Mesendoderm (in vitro differentiated cells): ENCODE measurements around the gene RNFT2.
A peak's percentile ranks its signal among the peaks of the same experiment; 100 is the strongest.

ENCODE experiments used
- DNase-seq: peaks from one replicate; pipeline ENCODE4 v3.0.0; 2013
- H2AK5ac ChIP-seq: 2 replicates; pipeline ENCODE4 v1.6.1; 2013; ENCODE audit warnings: low read length, inconsistent platforms
- H2BK120ac ChIP-seq: 2 replicates; pipeline ENCODE4 v1.6.1; 2013; ENCODE audit warnings: low read depth, mild to moderate bottlenecking, low read length, moderate library complexity, mixed read lengths
- H2BK15ac ChIP-seq: replicated peaks from 2 replicates; pipeline ENCODE4 v1.6.1; 2013; ENCODE audit warnings: low read depth, mild to moderate bottlenecking, moderate library complexity
- H2BK5ac ChIP-seq: 2 replicates; pipeline ENCODE4 v1.6.1; 2013; ENCODE audit warnings: low read length, inconsistent platforms
- H3K18ac ChIP-seq: 2 replicates; pipeline ENCODE4 v1.6.1; 2013; ENCODE audit warnings: mild to moderate bottlenecking, low read length, mixed read lengths
- H3K23ac ChIP-seq: one replicate; pipeline ENCODE4 v1.6.1; 2013; ENCODE audit warnings: low read length
- H3K27ac ChIP-seq: 2 replicates; pipeline ENCODE4 v1.5.1; 2013; ENCODE audit warnings: low read depth, mild to moderate bottlenecking, inconsistent platforms, low read length, moderate library complexity
- H3K27me3 ChIP-seq: 2 replicates; pipeline ENCODE4 v1.6.1; 2013; ENCODE audit warnings: low read length, control low read depth, mild to moderate bottlenecking, inconsistent platforms; ENCODE audit not compliant: insufficient read depth, poor library complexity
- H3K36me3 ChIP-seq: 2 replicates; pipeline ENCODE4 v1.6.1; 2013; ENCODE audit warnings: low read length, inconsistent platforms; ENCODE audit not compliant: control insufficient read depth, insufficient read depth
- H3K4ac ChIP-seq: one replicate; pipeline ENCODE4 v1.6.1; 2013; ENCODE audit warnings: low read depth, mild to moderate bottlenecking, low read length, moderate library complexity
- H3K4me1 ChIP-seq: 2 replicates; pipeline ENCODE4 v1.6.1; 2013; ENCODE audit warnings: low read depth, low read length, inconsistent platforms; ENCODE audit not compliant: control insufficient read depth
- H3K4me2 ChIP-seq: 2 replicates; pipeline ENCODE4 v1.6.1; 2013; ENCODE audit warnings: low read length
- H3K4me3 ChIP-seq: 2 replicates; pipeline ENCODE4 v1.5.1; 2013; ENCODE audit warnings: mild to moderate bottlenecking, low read length
- H3K56ac ChIP-seq: one replicate; pipeline ENCODE4 v1.6.1; 2013; ENCODE audit warnings: low read length
- H3K79me1 ChIP-seq: 2 replicates; pipeline ENCODE4 v1.6.1; 2013; ENCODE audit warnings: low read length, inconsistent platforms
- H3K79me2 ChIP-seq: 2 replicates; pipeline ENCODE4 v1.6.1; 2013; ENCODE audit warnings: mild to moderate bottlenecking, low read length; ENCODE audit not compliant: control insufficient read depth, insufficient read depth
- H3K9ac ChIP-seq: 2 replicates; pipeline ENCODE4 v1.6.1; 2013; ENCODE audit warnings: low read length, inconsistent platforms
- H4K5ac ChIP-seq: one replicate; pipeline ENCODE4 v1.6.1; 2013; ENCODE audit warnings: low read length
- H4K8ac ChIP-seq: one replicate; pipeline ENCODE4 v1.6.1; 2013; ENCODE audit warnings: low read depth, mild to moderate bottlenecking, control low read depth, low read length, moderate library complexity
- WGBS: extraction: QIAGEN DNeasy Blood & Tissue Kit; methylation state at CpG from one replicate; pipeline ENCODE4 v1.1.7; 2013; ENCODE audit warnings: low lambda C conversion rate, missing lambda C conversion rate; ENCODE audit not compliant: insufficient coverage; ENCODE audit errors: extremely low coverage; 5-methylcytosine and 5-hydroxymethylcytosine counted together

Gene RNFT2

DNA sequence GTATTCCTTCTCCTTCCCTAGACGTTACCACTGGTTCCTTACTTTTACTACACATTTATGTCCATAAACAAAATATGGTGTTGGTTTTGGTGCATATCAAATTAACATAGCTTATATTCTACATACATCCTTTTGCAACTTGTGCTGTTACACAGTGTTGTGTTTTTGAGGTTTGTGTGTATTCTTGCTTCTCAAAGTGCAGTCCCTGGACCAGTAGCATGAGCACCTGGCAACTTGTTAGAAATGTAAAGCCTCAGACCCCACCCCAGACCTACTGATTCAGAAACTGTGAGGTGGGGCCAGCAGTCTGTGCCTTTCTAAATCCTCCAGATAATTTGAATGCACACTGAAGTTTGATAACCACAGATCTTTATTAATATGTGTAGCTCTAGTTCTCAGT, 65.9 kb downstream of the RNFT2 start:
- Histone ChIP-seq H2BK5ac (no peak overlapping the region), H3K4me2 (no peak overlapping the region), H3K36me3 (peaks cover 2% of the 10 kb centered on the region), H3K4me1 (no peaks in the 10 kb centered on the region), H3K79me2 (no peaks in the 10 kb centered on the region), H4K5ac (no peak overlapping the region), H3K56ac (no peak overlapping the region), H3K27ac (no peak overlapping the region), H3K18ac (no peak overlapping the region), H2BK120ac (no peak overlapping the region), H2BK15ac (no peak overlapping the region), H3K4me3 (no peak overlapping the region), H3K4ac (no peak overlapping the region), H2AK5ac (no peak overlapping the region), H3K9ac (no peak overlapping the region), H4K8ac (no peak overlapping the region), H3K23ac (no peak overlapping the region), H3K27me3 (no peaks in the 10 kb centered on the region), H3K79me1 (no peaks in the 10 kb centered on the region)
- no peak for DNase-seq
- no CpG with 5 or more reads among the region's 1 CpG for WGBS

DNA sequence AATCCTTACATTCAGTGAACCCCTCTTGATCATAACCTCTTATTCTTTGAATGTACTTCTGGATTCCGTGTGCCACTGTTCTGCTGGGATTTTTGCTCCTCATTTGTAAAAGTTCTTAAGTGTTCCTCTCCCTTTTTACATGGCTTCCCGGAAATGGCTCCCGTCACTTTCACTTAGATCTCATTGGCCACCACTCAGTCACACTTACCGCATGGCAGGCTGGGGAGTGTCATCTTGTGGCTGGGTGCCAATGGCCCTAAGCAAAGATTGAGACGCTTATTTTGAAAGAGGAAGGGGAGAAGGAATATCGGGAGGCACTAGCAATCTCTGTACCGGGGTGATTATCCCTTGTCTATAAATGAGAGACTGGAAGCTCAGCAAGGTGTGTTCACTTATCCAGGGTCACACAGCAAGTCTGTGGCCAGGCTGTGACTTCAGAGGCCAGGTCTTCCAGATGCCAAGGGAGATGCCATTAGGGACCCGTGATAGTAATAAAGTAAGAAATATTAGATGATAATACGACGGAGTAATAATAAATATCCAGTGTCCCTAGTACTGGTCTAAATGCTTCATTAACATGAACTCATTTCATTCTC, 68.8 kb downstream of the RNFT2 start:
- Histone ChIP-seq H4K5ac (no peak overlapping the region), H2AK5ac (no peak overlapping the region), H3K27ac (no peak overlapping the region), H3K79me1 (no peaks in the 10 kb centered on the region), H2BK5ac (no peak overlapping the region), H3K9ac (no peak overlapping the region), H3K27me3 (no peaks in the 10 kb centered on the region), H3K79me2 (no peaks in the 10 kb centered on the region), H3K23ac (no peak overlapping the region), H3K56ac (no peak overlapping the region), H2BK15ac (no peak overlapping the region), H2BK120ac (no peak overlapping the region), H3K36me3 (peaks cover 2% of the 10 kb centered on the region), H3K4me3 (no peak overlapping the region), H3K4me1 (no peaks in the 10 kb centered on the region), H3K18ac (no peak overlapping the region), H3K4me2 (no peak overlapping the region), H4K8ac (no peak overlapping the region), H3K4ac (no peak overlapping the region)
- no CpG with 5 or more reads among the region's 10 CpGs for WGBS
- no peak for DNase-seq

DNA sequence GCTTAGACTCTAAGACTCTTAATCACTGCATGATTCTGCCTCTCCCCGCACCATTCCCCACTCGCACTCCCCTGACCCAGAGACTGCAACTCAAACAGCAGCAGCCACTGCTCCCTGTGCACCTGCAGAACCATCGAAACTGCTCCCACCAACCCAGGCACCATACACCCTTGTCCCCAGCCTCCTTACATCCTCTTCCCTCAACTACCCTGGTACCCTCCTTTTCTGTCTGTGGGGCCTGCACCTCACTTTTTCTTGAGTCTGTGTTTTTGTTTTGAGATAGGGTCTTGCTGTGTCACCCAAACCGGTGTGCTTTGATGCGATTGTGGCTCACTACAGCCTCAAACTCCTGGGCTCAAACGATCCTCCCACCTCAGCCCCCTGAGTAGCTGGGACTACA, 69.4 kb downstream of the RNFT2 start:
- H2BK5ac ChIP-seq, result no peak overlapping the region
- no peak overlapping the region for H2AK5ac ChIP-seq
- no peaks in the 10 kb centered on the region for H3K27me3 ChIP-seq
- no peak overlapping the region for H3K4ac ChIP-seq
- WGBS, result no CpG with 5 or more reads among the region's 6 CpGs
- H3K4me3 ChIP-seq, result no peak overlapping the region
- no peak overlapping the region for H3K27ac ChIP-seq
- no peak overlapping the region for H3K9ac ChIP-seq
- H4K5ac ChIP-seq, result no peak overlapping the region
- H2BK120ac ChIP-seq, result no peak overlapping the region
- H3K18ac ChIP-seq, result no peak overlapping the region
- no peak overlapping the region for H2BK15ac ChIP-seq
- no peak overlapping the region for H3K56ac ChIP-seq
- H3K79me1 ChIP-seq, result no peaks in the 10 kb centered on the region
- no peak overlapping the region for H3K4me2 ChIP-seq
- H3K79me2 ChIP-seq, result no peaks in the 10 kb centered on the region
- no peak overlapping the region for H3K23ac ChIP-seq
- DNase-seq, result no peak
- H3K36me3 ChIP-seq, result peaks cover 2% of the 10 kb centered on the region
- no peak overlapping the region for H4K8ac ChIP-seq
- no peaks in the 10 kb centered on the region for H3K4me1 ChIP-seq

DNA sequence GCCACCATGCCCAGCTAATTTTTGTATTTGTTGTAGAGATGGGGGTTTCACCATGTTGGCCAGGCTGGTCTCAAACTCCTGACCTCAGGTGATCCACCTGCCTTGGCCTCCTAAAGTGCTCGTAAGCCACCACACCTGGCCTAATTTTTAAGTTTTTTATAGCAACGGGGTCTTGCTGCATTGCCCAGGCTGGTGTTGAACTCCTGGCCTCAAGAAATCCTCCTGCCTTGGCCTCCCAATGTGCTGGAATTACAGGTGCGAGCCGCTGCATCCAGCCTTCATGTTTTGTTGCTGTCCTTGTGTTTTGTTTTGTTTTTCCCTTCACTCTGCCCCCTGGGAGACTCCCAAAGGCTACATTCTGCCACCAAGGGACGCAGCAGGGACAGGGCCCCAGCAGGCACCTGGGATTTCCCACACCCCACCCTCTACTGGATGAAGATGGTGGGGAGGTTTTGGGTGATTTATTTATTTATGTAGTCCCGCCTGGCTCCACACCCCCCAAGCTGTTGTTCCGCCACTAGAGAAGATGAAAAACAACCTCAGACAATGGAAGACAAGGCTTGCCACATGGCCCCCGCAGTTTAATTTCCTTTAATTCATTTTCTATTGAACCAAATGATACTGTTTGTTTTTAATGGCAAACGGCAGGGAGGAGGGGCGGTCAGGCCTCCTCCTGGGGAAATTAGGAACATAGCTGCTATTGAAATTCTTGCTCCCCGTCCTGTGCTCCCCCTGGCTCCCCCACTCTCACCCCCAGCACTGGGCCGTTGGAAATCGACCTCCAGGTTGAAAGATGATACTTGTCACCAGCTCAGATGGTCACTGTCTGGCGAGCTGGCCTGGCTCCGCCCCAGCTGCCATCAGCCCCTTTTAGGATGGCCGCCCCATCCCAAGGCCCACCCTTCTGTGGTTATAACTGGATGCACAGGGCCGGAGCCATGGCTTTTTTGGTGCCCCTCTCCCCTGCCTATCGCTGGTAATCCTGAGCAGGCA, 70.3 kb downstream of the RNFT2 start:
- Histone ChIP-seq H3K4me1 (no peaks in the 10 kb centered on the region), H3K4ac (no peak overlapping the region), H3K4me2 (no peak overlapping the region), H4K8ac (no peak overlapping the region), H3K56ac (no peak overlapping the region), H3K27me3 (no peaks in the 10 kb centered on the region), H4K5ac (no peak overlapping the region), H2AK5ac (no peak overlapping the region), H3K18ac (no peak overlapping the region), H3K79me1 (no peaks in the 10 kb centered on the region), H3K27ac (no peak overlapping the region), H3K36me3 (peaks cover 2% of the 10 kb centered on the region), H3K79me2 (no peaks in the 10 kb centered on the region), H2BK5ac (no peak overlapping the region), H2BK15ac (no peak overlapping the region), H3K23ac (no peak overlapping the region), H3K9ac (no peak overlapping the region), H2BK120ac (no peak overlapping the region), H3K4me3 (no peak overlapping the region)
- no CpG with 5 or more reads among the region's 18 CpGs for WGBS
- no peak for DNase-seq

DNA sequence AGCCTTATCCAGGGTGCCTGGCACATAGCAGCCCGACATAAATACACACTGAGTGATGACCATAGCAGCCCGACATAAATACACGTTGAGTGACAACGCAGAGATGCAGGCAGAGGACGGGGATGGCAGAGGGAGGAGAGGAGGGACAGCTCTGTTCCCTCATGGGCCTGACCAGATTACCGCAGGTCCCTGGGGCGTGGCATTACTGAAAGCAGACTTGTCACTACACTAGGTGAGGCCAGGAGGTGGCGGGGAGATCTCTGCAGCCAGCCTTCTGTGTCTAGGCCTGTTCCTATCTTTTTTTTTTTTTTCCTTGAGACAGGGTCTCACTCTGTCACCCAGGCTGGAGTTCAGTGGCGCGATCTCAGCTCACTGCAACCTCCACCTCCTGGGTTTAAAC, 74.1 kb downstream of the RNFT2 start:
- Histone ChIP-seq H3K4me3 (no peak overlapping the region), H2BK120ac (no peak overlapping the region)

More for the DNA sequence above, 74.1 kb downstream of the RNFT2 start:
- Histone ChIP-seq H3K4me2 (no peak overlapping the region), H3K27ac (no peak overlapping the region), H2BK5ac (no peak overlapping the region), H3K36me3 (peaks cover 2% of the 10 kb centered on the region), H2AK5ac (no peak overlapping the region), H3K4me1 (no peaks in the 10 kb centered on the region), H4K8ac (no peak overlapping the region), H2BK15ac (no peak overlapping the region), H3K79me1 (no peaks in the 10 kb centered on the region), H3K27me3 (no peaks in the 10 kb centered on the region), H3K4ac (no peak overlapping the region), H3K56ac (no peak overlapping the region), H3K79me2 (no peaks in the 10 kb centered on the region), H3K9ac (no peak overlapping the region), H3K23ac (peak overlapping the region; percentile 45), H3K18ac (no peak overlapping the region), H4K5ac (no peak overlapping the region)
- WGBS, result no CpG with 5 or more reads among the region's 10 CpGs
- DNase-seq, result no peak
